Upper lobe of right lung (tissue), 1 donor: Measurements from ENCODE around the gene NOP56. TPM values are rescaled to one million over a fixed set of nuclear protein-coding genes. Genes with fewer than 3 reads are reported as not detected.

ENCODE experiments used
- ATAC-seq: fragments of 200-7000 bp; cut with Tn5 transposase; one replicate; pipeline ENCODE4 v1.9.1; 2020; ENCODE audit warnings: mild to moderate bottlenecking, moderate library complexity
- DNase-seq: peaks from one replicate; pipeline ENCODE4 v3.0.0-alpha.2; 2020
- H3K27ac ChIP-seq: fragments of 200-600 bp; one replicate; pipeline ENCODE4 v1.8.0; 2022
- H3K27me3 ChIP-seq: fragments of 200-600 bp; one replicate; pipeline ENCODE4 v1.8.0; 2022; ENCODE audit warnings: mild to moderate bottlenecking
- H3K36me3 ChIP-seq: fragments of 200-600 bp; one replicate; pipeline ENCODE4 v1.8.0; 2022
- H3K4me1 ChIP-seq: fragments of 200-600 bp; one replicate; pipeline ENCODE4 v1.8.0; 2022
- H3K4me3 ChIP-seq: fragments of 200-600 bp; one replicate; pipeline ENCODE4 v1.8.0; 2022; ENCODE audit warnings: mild to moderate bottlenecking
- H3K9me3 ChIP-seq: fragments of 200-600 bp; one replicate; pipeline ENCODE4 v1.8.0; 2022
- intact Hi-C: fragments of 100-400 bp; cut with DNase I; formaldehyde crosslinking; loops from one replicate; pipeline ENCODE4 v1.11.0; 2022
- total RNA-seq: library from RNA; stranded (reverse); fragmentation: NEBNext Ultra II Directional; extraction: Animal tissue kit (Norgen Biotek cat#: 25700); gene quantifications from one replicate; pipeline ENCODE4 v1.2.1, GENCODE V29; 2021
- TF ChIP-seq, protein P1 (sequence below): fragments of 200-600 bp; IDR thresholded peaks from one replicate; pipeline ENCODE4 v1.8.0; 2022; ENCODE audit warnings: antibody characterized with exemption
- donor health status: DM: no; HTN: yes; CAD: no; lungs with severe emphysema.

NOP56 gene
- total RNA-seq, 1 donor from 2014 or later = 88.4 TPM

DNA sequence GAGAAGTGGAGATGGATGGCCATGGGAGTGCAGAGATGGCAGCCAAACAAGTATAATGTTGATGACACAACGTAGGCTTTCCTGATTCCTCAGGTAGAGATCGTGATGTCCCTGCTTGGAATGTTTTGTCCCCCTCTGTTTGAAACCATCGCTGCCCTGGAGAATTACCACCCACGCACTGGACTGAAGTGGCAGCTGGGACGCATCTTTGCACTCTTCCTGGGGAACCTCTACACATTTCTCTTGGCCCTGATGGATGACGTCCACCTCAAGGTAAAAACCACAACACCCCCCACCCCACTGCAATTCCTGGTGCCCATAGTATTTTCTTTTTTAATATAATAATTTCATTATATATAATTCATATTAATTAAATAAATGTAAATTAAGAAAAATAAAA, 42.1 kb upstream of the NOP56 start:
- no peaks in the 10 kb centered on the region for H3K4me1 ChIP-seq

DNA sequence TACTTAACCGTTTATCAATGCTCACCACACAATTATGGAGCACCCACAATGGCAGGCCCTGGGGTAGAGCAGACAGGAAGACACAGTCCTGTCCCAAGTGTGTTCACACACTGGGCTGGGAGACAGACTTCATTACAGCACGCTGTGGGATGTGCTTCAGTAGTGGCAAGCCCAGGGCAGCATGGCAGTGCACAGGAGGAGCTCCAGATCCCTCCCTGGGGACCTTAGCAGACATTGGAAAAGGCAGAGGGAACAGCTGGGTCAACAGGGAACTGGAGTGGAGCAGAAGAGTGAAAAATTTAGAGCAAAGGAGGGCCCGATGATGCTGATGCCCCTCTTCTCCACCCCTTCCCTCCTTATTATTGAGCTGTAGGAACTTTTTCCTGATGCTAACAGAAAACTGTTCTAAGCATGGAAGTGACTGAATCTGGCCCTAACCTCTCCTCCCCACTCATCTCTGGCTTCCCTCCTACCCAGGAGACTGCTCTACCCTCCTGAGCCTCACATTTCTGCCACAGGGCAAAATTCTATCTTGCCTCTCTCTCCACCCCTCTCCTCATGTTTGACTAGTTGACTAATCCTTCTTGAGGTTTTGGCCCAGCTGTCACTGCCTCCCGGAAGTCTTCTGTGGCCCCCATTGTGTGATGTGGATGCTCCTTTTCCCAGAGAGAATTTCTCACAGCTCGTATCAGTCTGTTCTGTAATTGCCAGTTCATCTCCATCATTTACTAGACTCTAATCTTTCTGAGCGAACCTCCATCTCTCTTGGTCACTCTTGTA, 41.3 kb upstream of the NOP56 start:
- intact Hi-C loops = no loop called here
- no peak overlapping the region for H3K4me3 ChIP-seq
- no peak for DNase-seq

More for the DNA sequence above, 42.1 kb upstream of the NOP56 start:
- ATAC-seq = no peak
- Histone ChIP-seq H3K27ac (no peak overlapping the region), H3K36me3 (no peaks in the 10 kb centered on the region), H3K27me3 (no peaks in the 10 kb centered on the region), H3K4me3 (no peak overlapping the region), H3K9me3 (peaks cover 8% of the 10 kb centered on the region)
- TF ChIP-seq, protein P1, sequence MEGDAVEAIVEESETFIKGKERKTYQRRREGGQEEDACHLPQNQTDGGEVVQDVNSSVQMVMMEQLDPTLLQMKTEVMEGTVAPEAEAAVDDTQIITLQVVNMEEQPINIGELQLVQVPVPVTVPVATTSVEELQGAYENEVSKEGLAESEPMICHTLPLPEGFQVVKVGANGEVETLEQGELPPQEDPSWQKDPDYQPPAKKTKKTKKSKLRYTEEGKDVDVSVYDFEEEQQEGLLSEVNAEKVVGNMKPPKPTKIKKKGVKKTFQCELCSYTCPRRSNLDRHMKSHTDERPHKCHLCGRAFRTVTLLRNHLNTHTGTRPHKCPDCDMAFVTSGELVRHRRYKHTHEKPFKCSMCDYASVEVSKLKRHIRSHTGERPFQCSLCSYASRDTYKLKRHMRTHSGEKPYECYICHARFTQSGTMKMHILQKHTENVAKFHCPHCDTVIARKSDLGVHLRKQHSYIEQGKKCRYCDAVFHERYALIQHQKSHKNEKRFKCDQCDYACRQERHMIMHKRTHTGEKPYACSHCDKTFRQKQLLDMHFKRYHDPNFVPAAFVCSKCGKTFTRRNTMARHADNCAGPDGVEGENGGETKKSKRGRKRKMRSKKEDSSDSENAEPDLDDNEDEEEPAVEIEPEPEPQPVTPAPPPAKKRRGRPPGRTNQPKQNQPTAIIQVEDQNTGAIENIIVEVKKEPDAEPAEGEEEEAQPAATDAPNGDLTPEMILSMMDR = no peak
- intact Hi-C loops = no loop called here
- DNase-seq = no peak

DNA sequence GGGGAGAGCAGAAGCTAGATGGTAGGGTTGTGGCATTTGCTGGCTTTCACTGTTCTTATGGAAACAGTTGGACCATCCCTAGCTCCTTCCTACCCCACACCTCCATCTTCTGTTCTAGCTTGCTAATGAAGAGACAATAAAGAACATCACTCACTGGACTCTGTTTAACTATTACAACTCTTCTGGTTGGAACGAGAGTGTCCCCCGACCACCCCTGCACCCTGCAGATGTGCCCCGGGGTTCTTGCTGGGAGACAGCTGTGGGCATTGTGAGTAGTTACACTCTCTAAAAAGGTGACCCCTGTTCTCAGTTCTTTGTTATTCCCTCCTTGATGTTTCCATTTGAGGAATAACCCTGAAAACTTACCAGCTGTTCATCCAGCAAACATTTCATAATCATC, 40.4 kb upstream of the NOP56 start:
- Histone ChIP-seq H3K36me3 (no peaks in the 10 kb centered on the region), H3K27me3 (no peaks in the 10 kb centered on the region), H3K4me3 (no peak overlapping the region), H3K27ac (no peak overlapping the region), H3K4me1 (no peaks in the 10 kb centered on the region), H3K9me3 (no peaks in the 10 kb centered on the region)
- intact Hi-C loops = no loop called here
- ATAC-seq (no peak), DNase-seq (no peak)
- TF ChIP-seq, protein P1 = no peak

More for the DNA sequence above, 41.3 kb upstream of the NOP56 start:
- no peaks in the 10 kb centered on the region for H3K4me1 ChIP-seq
- H3K27me3 ChIP-seq = no peaks in the 10 kb centered on the region
- ATAC-seq = no peak
- TF ChIP-seq, protein P1 = no peak
- H3K36me3 ChIP-seq = no peaks in the 10 kb centered on the region
- H3K27ac ChIP-seq = no peak overlapping the region
- H3K9me3 ChIP-seq = peaks cover 6% of the 10 kb centered on the region

DNA sequence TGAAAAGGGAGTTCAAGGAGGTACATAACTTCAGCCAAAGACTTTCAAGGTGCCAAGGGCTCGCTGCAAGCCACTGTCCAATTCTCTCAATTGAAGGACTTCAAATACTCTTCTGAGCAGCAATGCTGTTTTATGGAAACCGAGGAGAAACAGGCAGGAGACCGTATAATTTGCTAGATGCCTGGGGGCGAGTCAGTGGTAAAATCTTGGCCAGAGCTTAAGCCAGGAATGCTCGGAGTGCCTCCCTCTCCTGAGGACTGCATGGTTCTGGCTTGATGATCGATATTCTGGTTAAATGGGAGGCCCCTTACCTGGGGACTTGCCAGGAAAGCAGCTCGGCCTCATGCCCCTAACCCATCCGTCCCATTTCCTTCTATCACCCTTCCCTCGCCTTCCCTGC, 35.8 kb upstream of the NOP56 start:
- H3K27ac ChIP-seq = no peak overlapping the region
- H3K9me3 ChIP-seq = no peaks in the 10 kb centered on the region
- no peaks in the 10 kb centered on the region for H3K27me3 ChIP-seq
- ATAC-seq = no peak
- TF ChIP-seq, protein P1 = no peak
- H3K4me1 ChIP-seq = no peaks in the 10 kb centered on the region
- H3K4me3 ChIP-seq = no peak overlapping the region
- intact Hi-C loops = no loop called here
- no peaks in the 10 kb centered on the region for H3K36me3 ChIP-seq
- no peak for DNase-seq

DNA sequence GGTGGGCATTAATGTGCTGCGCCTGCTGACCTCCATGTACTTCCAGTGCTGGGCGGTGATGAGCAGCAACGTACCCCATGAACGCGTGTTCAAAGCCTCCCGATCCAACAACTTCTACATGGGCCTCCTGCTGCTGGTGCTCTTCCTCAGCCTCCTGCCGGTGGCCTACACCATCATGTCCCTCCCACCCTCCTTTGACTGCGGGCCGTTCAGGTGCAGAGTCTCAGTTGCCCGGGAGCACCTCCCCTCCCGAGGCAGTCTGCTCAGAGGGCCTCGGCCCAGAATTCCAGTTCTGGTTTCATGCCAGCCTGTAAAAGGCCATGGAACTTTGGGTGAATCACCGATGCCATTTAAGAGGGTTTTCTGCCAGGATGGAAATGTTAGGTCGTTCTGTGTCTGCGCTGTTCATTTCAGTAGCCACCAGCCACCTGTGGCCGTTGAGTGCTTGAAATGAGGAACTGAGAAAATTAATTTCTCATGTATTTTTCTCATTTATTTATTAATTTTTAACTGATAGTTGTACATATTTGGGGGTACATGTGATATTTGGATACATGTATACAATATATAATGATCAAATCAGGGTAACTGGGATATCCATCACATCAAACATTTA, 35.2 kb upstream of the NOP56 start:
- ATAC-seq = no peak
- intact Hi-C loops = no loop called here
- no peak for DNase-seq
- no peak overlapping the region for H3K4me3 ChIP-seq
- H3K27ac ChIP-seq = no peak overlapping the region
- H3K36me3 ChIP-seq = no peaks in the 10 kb centered on the region
- TF ChIP-seq, protein P1 = no peak
- no peaks in the 10 kb centered on the region for H3K9me3 ChIP-seq
- no peaks in the 10 kb centered on the region for H3K27me3 ChIP-seq
- no peaks in the 10 kb centered on the region for H3K4me1 ChIP-seq
